ENCODE results near the gene PCDHA10.

DNA sequence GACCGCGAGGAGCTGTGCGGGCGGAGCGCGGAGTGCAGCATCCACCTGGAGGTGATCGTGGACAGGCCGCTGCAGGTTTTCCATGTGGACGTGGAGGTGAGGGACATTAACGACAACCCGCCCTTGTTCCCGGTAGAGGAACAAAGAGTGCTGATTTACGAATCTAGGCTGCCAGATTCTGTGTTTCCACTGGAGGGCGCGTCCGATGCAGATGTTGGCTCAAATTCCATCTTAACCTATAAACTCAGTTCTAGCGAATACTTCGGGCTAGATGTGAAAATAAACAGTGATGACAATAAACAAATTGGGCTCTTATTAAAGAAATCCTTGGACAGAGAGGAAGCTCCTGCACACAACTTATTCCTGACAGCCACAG is 27.3 kb upstream of the PCDHA10 start:
- TF ChIP-seq POLR2A (IDR thresholded peaks at IDR 0.05), result no peak
- TF ChIP-seq, protein P1, sequence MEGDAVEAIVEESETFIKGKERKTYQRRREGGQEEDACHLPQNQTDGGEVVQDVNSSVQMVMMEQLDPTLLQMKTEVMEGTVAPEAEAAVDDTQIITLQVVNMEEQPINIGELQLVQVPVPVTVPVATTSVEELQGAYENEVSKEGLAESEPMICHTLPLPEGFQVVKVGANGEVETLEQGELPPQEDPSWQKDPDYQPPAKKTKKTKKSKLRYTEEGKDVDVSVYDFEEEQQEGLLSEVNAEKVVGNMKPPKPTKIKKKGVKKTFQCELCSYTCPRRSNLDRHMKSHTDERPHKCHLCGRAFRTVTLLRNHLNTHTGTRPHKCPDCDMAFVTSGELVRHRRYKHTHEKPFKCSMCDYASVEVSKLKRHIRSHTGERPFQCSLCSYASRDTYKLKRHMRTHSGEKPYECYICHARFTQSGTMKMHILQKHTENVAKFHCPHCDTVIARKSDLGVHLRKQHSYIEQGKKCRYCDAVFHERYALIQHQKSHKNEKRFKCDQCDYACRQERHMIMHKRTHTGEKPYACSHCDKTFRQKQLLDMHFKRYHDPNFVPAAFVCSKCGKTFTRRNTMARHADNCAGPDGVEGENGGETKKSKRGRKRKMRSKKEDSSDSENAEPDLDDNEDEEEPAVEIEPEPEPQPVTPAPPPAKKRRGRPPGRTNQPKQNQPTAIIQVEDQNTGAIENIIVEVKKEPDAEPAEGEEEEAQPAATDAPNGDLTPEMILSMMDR (IDR thresholded peaks at IDR 0.05), result no peak

All from right lobe of liver (tissue), 4 donors.